ENCODE data around the gene NTHL1. TPM values are rescaled to one million over a fixed set of nuclear protein-coding genes. Genes with fewer than 3 reads are reported as not detected.

The NTHL1 gene
- total and polyA plus RNA-seq, 9 of the 15 experiments (the other 6 are each of a cell fraction or from before 2014, with no cell fraction given), result 1.1 to 58.8 (median 17.6) TPM

- no TSS peak for BruUV-seq (replicated peaks)
- Histone ChIP-seq H4K20me1 (replicated peaks; ENCODE audit: control insufficient read depth, insufficient read depth, low read length) (0 out of 2 replicates have a peak, but pooled peaks cover 7% of the 10 kb centered on the region), H3K4me2 (ENCODE audit: insufficient read depth, low read length) (no peak overlapping the region), H3K9me1 (ENCODE audit: control insufficient read depth, insufficient read depth, low read length) (peaks cover 3% of the 10 kb centered on the region), H3K9me3 (replicated peaks; ENCODE audit: control insufficient read depth, insufficient read depth, low read depth, low read length) (no peaks in the 10 kb centered on the region), H3K27ac (ENCODE audit: extremely low read depth, low read depth, low read length) (no peak overlapping the region), H3K27me3 (ENCODE audit: control insufficient read depth in 2 of 2, insufficient read depth in 2 of 2, low read length in 2 of 2) (no peaks in the 10 kb centered on the region), H3K4me1 (replicated peaks in 1 of 2; ENCODE audit: control insufficient read depth in 2 of 2, insufficient read depth in 2 of 2, low read length in 2 of 2) (peaks cover 25 to 86% of the 10 kb centered on the region in 2 experiments), H3K36me3 (ENCODE audit: control insufficient read depth, insufficient read depth, low read length) (peaks cover 7% of the 10 kb centered on the region; the same call in 1 of the 3 replicates), H3K9ac (ENCODE audit: insufficient read depth in 1 of 2, low read depth in 2 of 2, low read length in 2 of 2) (0 out of 4 replicates have a peak overlapping the region, but pooled peaks of 1 of the 2 experiments have one; percentile 26), H3K79me2 (ENCODE audit: control insufficient read depth, insufficient read depth, low read length) (peaks cover 25% of the 10 kb centered on the region), H2AFZ (ENCODE audit: low read depth, low read length) (no peak overlapping the region), H3K4me3 (no peak overlapping the region)
- intact Hi-C loops (cut with micrococcal nuclease) (no loop called here), in situ Hi-C loops (cut with MboI) (no loop called here)
- FAIRE-seq, result no peak
- CTCF ChIA-PET (ENCODE audit: low intra/inter-chr PET ratio), result no interaction called here
- DNase-seq (ENCODE audit: extremely low read depth in 1 of 4, low spot score in 3 of 4), result no peak
- WGBS (ENCODE audit: insufficient coverage, low coverage, missing lambda C conversion rate), result 79% methylated on average over 8 of the region's 11 CpGs
- no peak for ATAC-seq
- POLR2A ChIA-PET, result interaction anchor here (0.6 to 1.5 kb wide), 3 partner anchors 49 to 1087 kb away, joined by 3 to 6 read pairs (median 4); partner anchors contain the start of gene TRAF7
- no peak for TF ChIP-seq HDAC2 (IDR thresholded peaks at IDR 0.05)
Observed at GRCh38 chr16:2031081-2031577, 16.5 kb downstream of the NTHL1 start.

- 0 out of 2 replicates have a peak, but pooled peaks cover 7% of the 10 kb centered on the region for H4K20me1 ChIP-seq (replicated peaks; ENCODE audit: control insufficient read depth, insufficient read depth, low read length)
- H3K36me3 ChIP-seq (ENCODE audit: control insufficient read depth, insufficient read depth, low read length), result peaks cover 7% of the 10 kb centered on the region; the same call in 1 of the 3 replicates
- DNase-seq (ENCODE audit: extremely low read depth in 1 of 4, low spot score in 3 of 4) (no peak), FAIRE-seq (no peak), ATAC-seq (no peak)
- no peak overlapping the region for H3K4me2 ChIP-seq (ENCODE audit: insufficient read depth, low read length)
- ChIA-PET POLR2A (interaction anchor here (0.6 to 1.5 kb wide), 3 partner anchors 11 to 125 kb away, joined by 3 to 6 read pairs (median 3); partner anchors contain the start of gene TRAF7), CTCF (ENCODE audit: low intra/inter-chr PET ratio) (no interaction called here)
- H3K27me3 ChIP-seq (ENCODE audit: control insufficient read depth in 2 of 2, insufficient read depth in 2 of 2, low read length in 2 of 2), result no peaks in the 10 kb centered on the region
- WGBS (ENCODE audit: insufficient coverage, low coverage, missing lambda C conversion rate), result 78% methylated on average over 11 of the region's 11 CpGs
- peak overlapping the region in 1 of 2 experiments; percentile 55; a peak in 1 of 4 replicates for H3K9ac ChIP-seq (ENCODE audit: insufficient read depth in 1 of 2, low read depth in 2 of 2, low read length in 2 of 2)
- H3K27ac ChIP-seq (ENCODE audit: extremely low read depth, low read depth, low read length), result no peak overlapping the region
- intact Hi-C loops (cut with micrococcal nuclease) (no loop called here), in situ Hi-C loops (cut with MboI) (no loop called here)
- TF ChIP-seq ARID2 (IDR thresholded peaks at IDR 0.05), result no peak
- TF ChIP-seq BCL6 (CRISPR knock-in tag; IDR thresholded peaks at IDR 0.05), result no peak
- peak; percentile 98 for TF ChIP-seq ZBTB33 (CRISPR knock-in tag; IDR thresholded peaks at IDR 0.05)
- no peak for TF ChIP-seq CREB5 (CRISPR knock-in tag; IDR thresholded peaks at IDR 0.05)
- no peak for TF ChIP-seq HDGF (IDR thresholded peaks at IDR 0.05)
- no peak for TF ChIP-seq MBD2 (IDR thresholded peaks at IDR 0.05; ENCODE audit: borderline replicate concordance, low read depth)
- BruUV-seq (replicated peaks), result no TSS peak
- no peak overlapping the region for H3K4me3 ChIP-seq
- peaks cover 25 to 86% of the 10 kb centered on the region in 2 experiments for H3K4me1 ChIP-seq (replicated peaks in 1 of 2; ENCODE audit: control insufficient read depth in 2 of 2, insufficient read depth in 2 of 2, low read length in 2 of 2)
- H3K79me2 ChIP-seq (ENCODE audit: control insufficient read depth, insufficient read depth, low read length), result peaks cover 25% of the 10 kb centered on the region
- peaks cover 3% of the 10 kb centered on the region for H3K9me1 ChIP-seq (ENCODE audit: control insufficient read depth, insufficient read depth, low read length)
- no peak overlapping the region for H2AFZ ChIP-seq (ENCODE audit: low read depth, low read length)
- no peaks in the 10 kb centered on the region for H3K9me3 ChIP-seq (replicated peaks; ENCODE audit: control insufficient read depth, insufficient read depth, low read depth, low read length)
Observed at GRCh38 chr16:2030036-2030435, 17.6 kb downstream of the NTHL1 start.

All from K562 (cell line).